HCT116 (cell line): Measurements from ENCODE around the gene MALT1.

ENCODE experiments used
- CTCF ChIP-seq, 3 experiments: fragments of 200-600 bp in 1 of 3; sonication (generic) in 1 of 3; IDR thresholded peaks in 2 of 3; conservative IDR thresholded peaks in 1 of 3; 2 replicates each; pipeline ENCODE4 v1.5.1; 2012 to 2017; ENCODE audit warnings: low read depth in 2 of 3, low read length in 2 of 3, antibody characterized with exemption in 1 of 3, borderline replicate concordance in 1 of 3, control low read depth in 1 of 3, mild to moderate bottlenecking in 1 of 3, mixed read lengths in 1 of 3, mixed run types in 1 of 3, moderate library complexity in 1 of 3; ENCODE audit not compliant: insufficient read depth in 1 of 3
- EZH2 ChIP-seq: fragments of 200-600 bp; sonication (generic); IDR thresholded peaks from 2 replicates; pipeline ENCODE4 v1.6.1; 2017; ENCODE audit warnings: antibody characterized with exemption, mixed run types
- POLR2A ChIP-seq: IDR thresholded peaks from 2 replicates; pipeline ENCODE4 v1.7.0; 2011; ENCODE audit warnings: borderline replicate concordance; ENCODE audit not compliant: insufficient read depth, insufficient read length; ENCODE audit errors: extremely low read depth
- POLR2AphosphoS5 ChIP-seq: IDR thresholded peaks from 2 replicates; pipeline ENCODE4 v1.6.1; 2011; ENCODE audit warnings: mild to moderate bottlenecking, low read depth, low read length, moderate library complexity
- SIN3A ChIP-seq: IDR thresholded peaks from 2 replicates; pipeline ENCODE4 v1.6.1; 2012; ENCODE audit warnings: low read depth
- TF ChIP-seq, protein P1 (sequence below): IDR thresholded peaks from 2 replicates; pipeline ENCODE4 v1.6.1; 2012

- no peak for TF ChIP-seq SIN3A
- no peak for TF ChIP-seq CTCF (IDR thresholded peaks at IDR 0.05 in 2 of 3, conservative IDR thresholded peaks at IDR 0.05 in 1 of 3; ENCODE audit: borderline replicate concordance in 1 of 3, insufficient read depth in 1 of 3, low read depth in 2 of 3, low read length in 2 of 3)
- no peak for TF ChIP-seq POLR2A
- no peak for TF ChIP-seq POLR2AphosphoS5
- no peak for TF ChIP-seq EZH2
- TF ChIP-seq, protein P1, sequence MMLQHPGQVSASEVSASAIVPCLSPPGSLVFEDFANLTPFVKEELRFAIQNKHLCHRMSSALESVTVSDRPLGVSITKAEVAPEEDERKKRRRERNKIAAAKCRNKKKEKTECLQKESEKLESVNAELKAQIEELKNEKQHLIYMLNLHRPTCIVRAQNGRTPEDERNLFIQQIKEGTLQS: no peak
Measured at GRCh38 chr18:58779529-58779928, 108.3 kb downstream of the MALT1 start.
